ENCODE data around the gene RUNX3.
"Not testable (repeated sequence)": the region's sequence is repeated elsewhere in the genome, so short reads cannot be mapped to it uniquely, and the experiment has no call there.

RUNX3 gene

GRCh38 chr1:24900486-24900849 is 29.6 kb downstream of the RUNX3 start:
- no peak for DNase-seq

- no peak for DNase-seq
Measured at GRCh38 chr1:24899581-24900485, 30.2 kb downstream of the RUNX3 start.

GRCh38 chr1:24898909-24899439 is 31.1 kb downstream of the RUNX3 start:
- DNase-seq: no peak

- no peak for DNase-seq
Measured at GRCh38 chr1:24898152-24898908, 31.7 kb downstream of the RUNX3 start.

- no peak for DNase-seq
Measured at GRCh38 chr1:24897263-24898151, 32.6 kb downstream of the RUNX3 start.

- DNase-seq: no peak
Measured at GRCh38 chr1:24896596-24897262, 33.3 kb downstream of the RUNX3 start.

GRCh38 chr1:24896176-24896575 is 33.9 kb downstream of the RUNX3 start:
- DNase-seq: no peak

GRCh38 chr1:24895511-24895910 is 34.6 kb downstream of the RUNX3 start:
- no peak for DNase-seq

- no peak for DNase-seq
Measured at GRCh38 chr1:24894002-24894401, 36.1 kb downstream of the RUNX3 start.

GRCh38 chr1:24893431-24893830 is 36.6 kb downstream of the RUNX3 start:
- no peak for DNase-seq

GRCh38 chr1:24892188-24893153 is 37.6 kb downstream of the RUNX3 start:
- no peak for DNase-seq

- DNase-seq: not testable (repeated sequence)
Measured at GRCh38 chr1:24891367-24891766, 38.7 kb downstream of the RUNX3 start.

GRCh38 chr1:24890887-24891286 is 39.2 kb downstream of the RUNX3 start:
- DNase-seq: no peak

GRCh38 chr1:24888971-24889676 is 41.0 kb downstream of the RUNX3 start:
- no peak for DNase-seq

GRCh38 chr1:24888061-24888970 is 41.8 kb downstream of the RUNX3 start:
- no peak for DNase-seq

GRCh38 chr1:24886241-24886640 is 43.8 kb downstream of the RUNX3 start:
- DNase-seq: no peak

GRCh38 chr1:24884751-24885150 is 45.3 kb downstream of the RUNX3 start:
- DNase-seq: no peak

GRCh38 chr1:24881034-24881433 is 49.0 kb downstream of the RUNX3 start:
- DNase-seq: no peak
